HG03575 (cell line): ENCODE measurements around the gene ACP7.
"Not testable (repeated sequence)": the region's sequence is repeated elsewhere in the genome, so short reads cannot be mapped to it uniquely, and the experiment has no call there.

Experiments used
- ATAC-seq: cut with Tn5 transposase; IDR thresholded peaks from one replicate; pipeline ENCODE4 v1.9.1; 2021; ENCODE audit not compliant: unreplicated experiment, insufficient number of reproducible peaks, low FRiP score; ENCODE audit errors: extremely low read depth

The ACP7 gene

GRCh38 chr19:39099341-39099740 is 15.2 kb downstream of the ACP7 start:
- ATAC-seq: no peak

DNA sequence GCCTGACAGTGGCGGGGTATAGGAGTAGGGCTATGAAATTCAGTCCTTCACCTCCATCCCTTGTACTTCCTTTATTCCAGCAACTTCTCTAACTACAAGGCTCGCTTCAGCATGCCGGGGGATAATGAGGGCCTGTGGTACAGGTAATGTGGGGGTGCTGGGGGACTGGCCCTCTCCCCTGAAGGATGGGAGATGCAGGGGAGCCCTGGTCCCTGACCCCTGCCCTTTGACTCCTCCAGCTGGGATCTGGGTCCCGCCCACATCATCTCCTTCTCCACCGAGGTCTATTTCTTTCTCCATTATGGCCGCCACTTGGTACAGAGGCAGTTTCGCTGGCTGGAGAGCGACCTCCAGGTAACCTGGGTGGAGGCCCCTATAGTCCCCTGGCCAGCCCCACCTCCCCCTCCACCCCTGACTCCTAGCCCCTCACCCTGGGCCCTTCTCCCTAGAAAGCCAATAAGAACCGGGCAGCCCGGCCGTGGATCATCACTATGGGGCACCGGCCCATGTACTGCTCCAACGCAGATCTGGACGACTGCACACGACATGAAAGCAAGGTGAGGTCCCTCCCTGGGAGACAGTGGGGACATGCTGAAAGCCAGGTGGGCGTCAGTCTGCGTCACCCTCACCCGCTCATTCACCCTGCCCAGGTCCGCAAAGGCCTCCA is 16.5 kb downstream of the ACP7 start:
- ATAC-seq: no peak

- no peak for ATAC-seq
These were observed 19.0 kb downstream of the ACP7 start for GRCh38 chr19:39103151-39103550.

DNA sequence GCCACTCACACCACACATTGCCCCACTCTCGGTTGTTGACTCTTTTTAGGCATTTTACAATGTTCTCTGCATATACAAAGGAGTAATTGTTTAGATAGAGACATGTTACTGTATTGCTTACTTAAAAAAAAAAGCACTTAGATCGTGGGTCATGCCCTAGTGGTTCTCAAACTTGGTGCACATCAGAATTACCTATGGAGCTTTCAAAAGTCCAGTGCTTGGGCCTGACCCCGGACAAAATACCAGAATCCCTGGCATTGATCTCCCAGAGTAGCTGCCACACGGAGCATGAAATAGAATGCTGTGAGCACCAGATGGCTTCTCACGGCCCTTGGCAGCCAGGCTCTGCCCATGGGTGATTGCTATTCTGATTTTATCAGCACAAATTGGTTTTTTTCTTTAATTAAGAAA is 20.0 kb downstream of the ACP7 start:
- no peak for ATAC-seq

GRCh38 chr19:39106194-39106593 is 22.0 kb downstream of the ACP7 start:
- ATAC-seq: no peak

- no peak for ATAC-seq
These were observed 25.5 kb downstream of the ACP7 start for GRCh38 chr19:39109641-39110040.

DNA sequence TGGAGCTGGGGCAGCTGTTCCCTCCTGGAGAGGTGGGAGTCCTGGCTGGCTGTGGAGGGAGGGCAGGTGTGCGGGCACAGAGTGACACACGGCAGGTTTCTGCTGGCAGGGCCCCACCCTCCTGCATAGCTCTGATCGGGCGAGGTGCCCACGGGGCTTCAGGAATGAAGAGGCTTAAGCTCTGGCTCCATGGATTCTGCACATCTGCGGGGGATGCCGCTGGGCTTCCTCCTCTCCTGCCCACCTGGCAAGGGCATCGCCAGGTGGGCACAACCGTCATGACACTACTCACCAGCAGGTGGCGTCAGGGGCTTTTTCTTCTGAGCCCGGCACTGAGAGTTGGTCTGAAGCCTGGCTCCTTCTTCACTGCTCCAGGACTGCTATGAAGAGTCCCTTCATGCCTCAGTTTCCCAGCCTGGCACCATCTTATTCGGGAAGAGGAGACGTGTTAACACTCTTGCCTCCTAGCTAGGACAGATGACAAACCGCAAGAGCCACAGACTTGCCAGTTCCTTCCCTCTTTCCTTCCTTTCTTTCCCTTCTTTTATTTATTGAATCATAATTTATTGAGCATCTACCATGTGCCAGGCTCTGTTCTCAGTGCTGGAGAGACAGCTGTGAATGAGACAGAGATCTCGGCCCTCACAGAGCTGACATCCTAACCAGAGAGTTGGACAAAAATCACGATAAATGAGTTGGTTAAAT is 26.2 kb downstream of the ACP7 start:
- no peak for ATAC-seq

- ATAC-seq: no peak
These were observed 27.5 kb downstream of the ACP7 start for GRCh38 chr19:39111593-39112199.

DNA sequence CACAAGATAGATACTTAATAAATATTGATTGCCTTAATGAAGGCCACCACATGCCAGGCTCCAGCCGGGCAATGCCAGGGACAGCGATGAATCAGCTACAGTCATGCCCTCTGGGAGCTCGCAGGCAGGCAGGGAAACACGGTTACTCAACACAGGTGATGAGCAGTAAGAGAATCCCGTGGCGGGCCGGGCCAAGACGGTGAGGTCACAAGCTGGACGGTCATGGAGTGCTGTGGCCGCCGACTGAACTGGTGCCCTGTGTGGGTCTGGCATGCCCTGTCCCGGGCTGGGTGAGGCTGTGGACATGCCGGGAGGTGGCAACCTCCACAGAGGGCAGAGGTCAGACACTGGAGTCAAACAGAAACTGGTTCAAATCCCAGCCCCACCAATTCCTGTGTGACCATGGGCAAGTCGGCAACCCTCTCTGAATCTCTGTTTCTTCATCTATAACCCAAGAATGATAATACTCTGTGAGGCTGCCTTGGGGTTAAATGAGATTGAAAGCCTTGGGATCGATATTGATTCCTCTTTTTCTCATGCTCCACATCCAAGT is 28.2 kb downstream of the ACP7 start:
- no peak for ATAC-seq

DNA sequence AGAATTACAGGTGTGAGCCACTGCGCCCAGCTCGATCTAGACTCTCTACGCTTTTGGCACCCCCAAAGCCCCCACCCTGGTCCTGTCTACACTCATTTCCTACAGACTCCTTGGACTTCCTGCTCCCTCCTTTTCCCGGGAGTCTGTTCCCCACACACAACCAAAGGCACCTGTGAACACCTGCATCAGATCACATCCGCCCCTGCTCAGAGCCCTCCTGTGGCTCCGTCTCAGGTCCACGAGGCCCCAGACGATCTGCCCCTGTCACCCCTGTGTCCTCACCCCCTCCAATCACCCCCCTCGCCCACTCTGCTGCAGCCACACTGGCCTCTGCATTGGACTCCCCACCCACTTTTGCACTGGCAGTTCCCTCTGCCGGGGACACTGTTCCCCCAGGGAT is 29.0 kb downstream of the ACP7 start:
- ATAC-seq: no peak

DNA sequence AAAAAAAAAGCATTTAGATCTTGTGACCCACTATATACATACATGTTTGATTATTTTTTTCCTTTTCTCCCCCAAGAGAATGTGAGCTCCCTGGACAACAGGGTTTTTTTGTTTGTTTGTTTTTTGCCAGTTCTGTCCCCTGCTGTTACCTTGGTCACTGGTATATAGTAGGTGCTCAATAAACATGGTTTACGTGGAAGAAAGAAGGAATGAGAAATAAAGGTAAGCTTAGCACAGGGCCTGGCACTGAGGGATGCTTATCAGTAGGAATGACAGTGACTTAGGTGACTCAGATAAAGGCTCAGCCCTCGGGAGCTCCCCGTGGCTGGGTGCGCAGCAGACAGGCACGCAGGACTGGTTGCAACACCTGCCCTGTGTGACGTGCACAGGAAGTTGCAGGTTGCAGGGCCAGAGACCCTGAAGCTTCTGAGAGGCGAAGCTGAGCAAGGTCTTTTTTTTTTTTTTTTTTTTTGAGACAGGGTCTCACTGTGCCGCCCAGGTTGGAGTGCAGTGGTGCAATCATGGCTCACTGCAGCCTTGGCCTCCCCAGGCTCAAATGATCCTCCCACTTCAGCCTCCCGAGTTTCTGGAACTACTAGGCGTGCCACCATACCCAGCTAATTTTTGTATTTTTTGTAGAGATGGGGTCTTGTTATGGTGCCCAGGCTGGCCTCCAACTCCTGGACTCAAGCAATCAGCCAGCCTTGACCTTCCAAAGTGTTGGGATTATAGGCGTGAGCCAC is 31.1 kb downstream of the ACP7 start:
- ATAC-seq: no peak

DNA sequence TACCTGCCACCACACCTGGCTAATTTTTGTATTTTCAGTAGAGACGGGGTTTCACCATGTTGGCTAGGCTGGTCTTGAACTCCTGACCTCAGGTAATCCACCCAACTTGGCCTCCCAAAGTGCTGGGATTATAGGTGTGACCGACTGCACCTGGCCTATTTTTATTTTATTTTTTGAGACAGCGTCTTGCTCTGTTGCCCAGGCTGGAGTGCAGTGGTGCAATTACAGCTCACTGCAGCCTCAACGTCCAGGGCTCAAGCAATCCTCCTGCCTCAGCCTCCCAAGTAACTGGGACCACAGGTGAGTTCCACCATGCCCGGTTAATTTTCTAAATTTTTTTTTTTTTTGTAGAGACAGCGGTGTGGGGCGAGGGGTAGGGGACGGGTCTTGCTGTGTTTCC is 32.9 kb downstream of the ACP7 start:
- ATAC-seq: not testable (repeated sequence)

- ATAC-seq: no peak
These were observed 35.7 kb downstream of the ACP7 start for GRCh38 chr19:39119830-39120229.

GRCh38 chr19:39122934-39123731 is 39.0 kb downstream of the ACP7 start:
- ATAC-seq: no peak

DNA sequence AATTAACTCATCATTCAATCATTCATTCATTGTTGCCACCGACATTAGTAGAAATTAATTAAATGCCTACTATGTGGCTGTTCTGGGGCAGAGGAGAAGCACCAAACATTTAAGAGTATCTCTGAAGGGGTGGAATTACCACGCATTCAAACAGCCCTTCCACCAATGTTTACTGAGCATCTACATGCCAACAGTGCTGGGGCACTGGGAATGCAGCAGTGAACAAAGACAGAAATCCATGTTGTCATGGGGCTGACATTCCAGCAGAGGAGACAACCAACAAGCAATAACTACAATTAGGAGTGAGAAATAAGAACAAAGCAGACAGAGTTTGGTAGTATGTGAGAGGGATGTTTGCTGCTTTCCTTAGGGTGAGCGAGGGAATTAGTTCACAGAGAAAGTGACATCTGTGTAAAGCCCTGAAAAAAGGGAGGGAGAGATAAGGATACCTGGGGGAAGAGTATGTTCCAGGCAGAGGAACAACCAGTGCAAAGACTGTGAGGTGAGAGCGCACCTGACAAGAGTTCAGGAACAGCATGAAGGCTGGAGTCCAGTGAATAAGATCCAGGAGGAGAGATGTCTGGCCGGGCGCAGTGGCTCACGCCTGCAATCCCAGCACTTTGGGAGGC is 40.1 kb downstream of the ACP7 start:
- no peak for ATAC-seq

DNA sequence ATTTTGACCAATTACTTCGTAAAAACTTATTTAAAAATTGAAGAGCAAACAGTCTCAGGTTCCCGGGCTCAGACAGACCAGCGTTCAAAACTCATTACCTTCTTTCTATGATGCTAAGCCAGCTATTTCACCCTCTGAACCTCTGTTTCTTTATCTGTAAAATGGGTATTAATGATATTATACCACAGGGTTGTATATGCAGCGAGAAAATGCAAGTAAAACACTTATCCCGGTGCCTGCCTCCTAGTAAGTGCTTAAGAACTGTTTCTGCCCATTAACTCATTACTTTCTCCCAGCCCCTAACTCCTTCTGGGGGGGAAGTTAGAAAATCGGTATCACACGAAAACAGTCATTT is 41.0 kb downstream of the ACP7 start:
- no peak for ATAC-seq

GRCh38 chr19:39125554-39126311 is 41.6 kb downstream of the ACP7 start, which contains the start of gene PAK4:
PAK4 (plus strand) TSS chr19:39125786; CDS start chr19:39169554, 43,768 bp downstream.
- ATAC-seq: no peak
